Common myeloid progenitor, CD34-positive (primary cell): ENCODE data around the gene SLC10A7.

Experiments
- CTCF ChIA-PET: fragments of 350-600 bp; sonication (Branson Sonifier 250); formaldehyde crosslinking; loops from one replicate; lab custom pipeline; 2021; ENCODE audit warnings: antibody characterized with exemption; lab: Charles Lee
- POLR2A ChIA-PET: fragments of 350-600 bp; sonication (Branson Sonifier 250); formaldehyde crosslinking; loops from one replicate; lab custom pipeline; 2021; ENCODE audit warnings: antibody characterized with exemption; lab: Charles Lee
- DNase-seq, 3 donors: peaks; one replicate each; pipeline versions ENCODE4 v3.0.0 to v3.0.0-alpha.2; 2013
- H3K27ac ChIP-seq, 2 experiments: 1 replicate in 1 of 2; 2 replicates in 1 of 2; pipeline ENCODE4 v1.7.0; 2013; ENCODE audit warnings: inconsistent platforms in 2 of 2, low read length in 2 of 2, mild to moderate bottlenecking in 2 of 2, low read depth in 1 of 2, moderate library complexity in 1 of 2; ENCODE audit not compliant: severe bottlenecking in 2 of 2, insufficient read depth in 1 of 2, poor library complexity in 1 of 2
- H3K27me3 ChIP-seq, 5 experiments: replicated peaks in 2 of 5; 1 replicate in 3 of 5; 2 replicates in 2 of 5; pipeline versions ENCODE4 v1.6.1 to v1.7.0; 2013; ENCODE audit warnings: low read length in 4 of 5, mild to moderate bottlenecking in 2 of 5, moderate library complexity in 2 of 5, inconsistent platforms in 1 of 5; ENCODE audit not compliant: insufficient read depth in 5 of 5, control insufficient read depth in 4 of 5
- H3K36me3 ChIP-seq, 4 experiments: 1 replicate in 2 of 4; 2 replicates in 2 of 4; pipeline versions ENCODE4 v1.6.1 to v1.7.0; 2013; ENCODE audit warnings: low read length in 3 of 4, control low read depth in 1 of 4, mild to moderate bottlenecking in 1 of 4; ENCODE audit not compliant: control insufficient read depth in 4 of 4, insufficient read depth in 4 of 4
- H3K4me1 ChIP-seq, 4 experiments: 1 replicate in 3 of 4; 2 replicates in 1 of 4; pipeline versions ENCODE4 v1.6.1 to v1.7.1; 2013; ENCODE audit warnings: low read length in 3 of 4, mild to moderate bottlenecking in 3 of 4, control low read depth in 1 of 4, inconsistent platforms in 1 of 4, moderate library complexity in 1 of 4; ENCODE audit not compliant: control insufficient read depth in 4 of 4, insufficient read depth in 4 of 4; ENCODE audit errors: control extremely low read depth in 1 of 4
- H3K4me3 ChIP-seq, 7 experiments: 1 replicate in 4 of 7; 2 replicates in 3 of 7; pipeline versions ENCODE4 v1.5.1 to v1.7.0; 2013; ENCODE audit warnings: mild to moderate bottlenecking in 7 of 7, low read length in 6 of 7, moderate library complexity in 6 of 7, inconsistent platforms in 2 of 7, low read depth in 2 of 7, control low read depth in 1 of 7; ENCODE audit not compliant: insufficient read depth in 4 of 7, control insufficient read depth in 1 of 7; ENCODE audit errors: extremely low read depth in 1 of 7
- H3K9me3 ChIP-seq, 5 experiments: 1 replicate in 4 of 5; 2 replicates in 1 of 5; pipeline versions ENCODE4 v1.6.1 to v1.7.1; 2013; ENCODE audit warnings: low read length in 4 of 5, mild to moderate bottlenecking in 2 of 5, inconsistent platforms in 1 of 5, low read depth in 1 of 5, moderate library complexity in 1 of 5; ENCODE audit not compliant: control insufficient read depth in 4 of 5, insufficient read depth in 2 of 5; ENCODE audit errors: control extremely low read depth in 1 of 5
- WGBS: methylation state at CpG from one replicate; pipeline ENCODE4 v1.1.5; 2013; ENCODE audit not compliant: insufficient coverage; 5-methylcytosine and 5-hydroxymethylcytosine counted together

Gene SLC10A7

GRCh38 chr4:146222313-146222712 lies 299.4 kb downstream of the SLC10A7 start:
- 89% methylated on average over 3 of the region's 8 CpGs for WGBS
- CTCF ChIA-PET: no interaction called here

GRCh38 chr4:146214238-146214637 lies 307.5 kb downstream of the SLC10A7 start, which contains the start of gene REELD1:
Gene REELD1, plus strand, starts transcription at chr4:146214538. Its CDS starts 2,415 bp downstream, at chr4:146216953.
- POLR2A ChIA-PET: no interaction called here
- H3K36me3 ChIP-seq: no peaks in the 10 kb centered on the region
- CTCF ChIA-PET: no interaction called here
- DNase-seq: no peak
- no peaks in the 10 kb centered on the region for H3K4me1 ChIP-seq
- H3K9me3 ChIP-seq: no peaks in the 10 kb centered on the region
- 95% methylated on average over 3 of the region's 5 CpGs for WGBS
- H3K4me3 ChIP-seq: no peak within 1 kb of the TSS
- H3K27me3 ChIP-seq: peaks cover 0 to 4% (median 0%) of the 10 kb centered on the region in 5 experiments
- no peak within 1 kb of the TSS for H3K27ac ChIP-seq

More at GRCh38 chr4:146222313-146222712, 299.4 kb downstream of the SLC10A7 start:
- DNase-seq: no peak
- Histone ChIP-seq H3K27ac (no peak overlapping the region), H3K4me3 (no peak overlapping the region), H3K36me3 (no peaks in the 10 kb centered on the region), H3K27me3 (no peaks in the 10 kb centered on the region), H3K9me3 (no peaks in the 10 kb centered on the region), H3K4me1 (no peaks in the 10 kb centered on the region)
- POLR2A ChIA-PET: no interaction called here

GRCh38 chr4:146212781-146213180 lies 309.0 kb downstream of the SLC10A7 start:
- no peak for DNase-seq
- POLR2A ChIA-PET: no interaction called here
- H3K4me3 ChIP-seq: no peak overlapping the region
- no peak overlapping the region for H3K27ac ChIP-seq
- CTCF ChIA-PET: no interaction called here
- H3K4me1 ChIP-seq: no peaks in the 10 kb centered on the region
- 95% methylated on average over 9 of the region's 9 CpGs for WGBS
- no peaks in the 10 kb centered on the region for H3K9me3 ChIP-seq
- no peaks in the 10 kb centered on the region for H3K36me3 ChIP-seq
- H3K27me3 ChIP-seq: peaks cover 0 to 4% (median 2%) of the 10 kb centered on the region in 5 experiments

GRCh38 chr4:146211440-146211839 lies 310.3 kb downstream of the SLC10A7 start:
- WGBS: 90% methylated on average over 6 of the region's 7 CpGs
- POLR2A ChIA-PET: no interaction called here
- CTCF ChIA-PET: interaction anchor here (0.6 kb wide), 1 partner anchor 1919 kb away, joined by 4 read pairs; no protein-coding TSS in a partner anchor

GRCh38 chr4:146210890-146211289 lies 310.9 kb downstream of the SLC10A7 start:
- Histone ChIP-seq H3K27me3 (peaks cover 0 to 6% (median 2%) of the 10 kb centered on the region in 5 experiments), H3K4me3 (no peak overlapping the region), H3K4me1 (no peaks in the 10 kb centered on the region), H3K27ac (no peak overlapping the region), H3K9me3 (no peaks in the 10 kb centered on the region), H3K36me3 (no peaks in the 10 kb centered on the region)
- DNase-seq: no peak
- ChIA-PET CTCF (interaction anchor here (0.6 kb wide), 1 partner anchor 1920 kb away, joined by 4 read pairs; no protein-coding TSS in a partner anchor), POLR2A (no interaction called here)
- no CpG with 5 or more reads among the region's 2 CpGs for WGBS

More at GRCh38 chr4:146211440-146211839, 310.3 kb downstream of the SLC10A7 start:
- H3K4me1 ChIP-seq: no peaks in the 10 kb centered on the region
- H3K4me3 ChIP-seq: no peak overlapping the region
- H3K36me3 ChIP-seq: no peaks in the 10 kb centered on the region
- no peaks in the 10 kb centered on the region for H3K9me3 ChIP-seq
- H3K27me3 ChIP-seq: peaks cover 0 to 6% (median 2%) of the 10 kb centered on the region in 5 experiments
- no peak overlapping the region for H3K27ac ChIP-seq
- DNase-seq: no peak

- Histone ChIP-seq H3K4me1 (no peaks in the 10 kb centered on the region), H3K9me3 (peaks cover 0 to 4% (median 0%) of the 10 kb centered on the region in 5 experiments), H3K27ac (no peak overlapping the region), H3K4me3 (no peak overlapping the region), H3K36me3 (no peaks in the 10 kb centered on the region), H3K27me3 (peaks cover 0 to 4% (median 2%) of the 10 kb centered on the region in 5 experiments)
- no peak for DNase-seq
- ChIA-PET CTCF (no interaction called here), POLR2A (no interaction called here)
- 83% methylated on average over 5 of the region's 5 CpGs for WGBS
Measured at GRCh38 chr4:146207410-146207809, 314.3 kb downstream of the SLC10A7 start.
